A549 (cell line): ENCODE results near the gene TASP1.

Experiments
- CBX8 ChIP-seq: fragments of 200-600 bp; sonication (generic); IDR thresholded peaks from 2 replicates; pipeline ENCODE4 v1.6.1; 2016
- CHD2 ChIP-seq: fragments of 150-350 bp; IDR thresholded peaks from 2 replicates; pipeline ENCODE4 v1.6.1; 2014; ENCODE audit warnings: low read length; ENCODE audit not compliant: partially characterized antibody
- CTCF ChIP-seq: fragments of >200 bp; sonication (Bioruptor Twin); formaldehyde crosslinking; IDR thresholded peaks from 3 replicates; pipeline ENCODE4 v1.5.1; 2016
- ELK1 ChIP-seq: fragments of 150-350 bp; IDR thresholded peaks from 2 replicates; pipeline ENCODE4 v1.6.1; 2014; ENCODE audit warnings: low read depth, mild to moderate bottlenecking, low read length
- EP300 ChIP-seq, 2 experiments: fragments of >200 bp; sonication (Bioruptor Twin); formaldehyde crosslinking; IDR thresholded peaks; 2 replicates in 1 of 2; 3 replicates in 1 of 2; pipeline ENCODE4 v1.6.1; 2016 to 2017
- HEYL ChIP-seq: fragments of 250-450 bp; sonication (Bioruptor Pico); IDR thresholded peaks from 2 replicates; pipeline ENCODE4 v1.8.0; 2021; ENCODE audit warnings: mild to moderate bottlenecking, moderate library complexity
- HOXA7 ChIP-seq: fragments of 250-450 bp; sonication (Bioruptor Pico); IDR thresholded peaks from 2 replicates; pipeline ENCODE4 v1.5.0; 2020; ENCODE audit warnings: mild to moderate bottlenecking, moderate library complexity
- JUN ChIP-seq, 2 experiments: fragments of >200 bp; sonication (Bioruptor Twin); formaldehyde crosslinking; IDR thresholded peaks; 2 replicates in 1 of 2; 3 replicates in 1 of 2; pipeline ENCODE4 v1.6.1; 2016 to 2017
- MYC ChIP-seq: IDR thresholded peaks from 2 replicates; pipeline ENCODE4 v1.6.1; 2012; ENCODE audit warnings: mild to moderate bottlenecking, inconsistent platforms, low read length, improper control_type of control experiment, borderline replicate concordance
- POLR2A ChIP-seq: IDR thresholded peaks from 2 replicates; pipeline ENCODE4 v1.6.1; 2012; ENCODE audit warnings: mild to moderate bottlenecking, low read length
- SMC3 ChIP-seq: fragments of >200 bp; sonication (Bioruptor Twin); formaldehyde crosslinking; IDR thresholded peaks from 3 replicates; pipeline ENCODE4 v1.6.1; 2018; ENCODE audit warnings: inconsistent platforms
- SREBF2 ChIP-seq: fragments of 450-650 bp; IDR thresholded peaks from 2 replicates; pipeline ENCODE4 v1.6.1; 2014; ENCODE audit warnings: mild to moderate bottlenecking, moderate library complexity

- TF ChIP-seq CTCF (no peak), SMC3 (no peak), HEYL (CRISPR knock-in tag) (no peak), JUN (IDR thresholded peaks at IDR 0.05) (no peak), MYC (no peak), CBX8 (no peak), CHD2 (no peak), POLR2A (no peak), EP300 (IDR thresholded peaks at IDR 0.05) (no peak), ELK1 (no peak), HOXA7 (CRISPR knock-in tag) (no peak), SREBF2 (no peak)
Measured at GRCh38 chr20:13554706-13555105, 84.0 kb downstream of the TASP1 start.
